Natural killer cell (primary cell): Measurements from ENCODE around the gene ARHGEF16. TPM values are rescaled to one million over a fixed set of nuclear protein-coding genes. Genes with fewer than 3 reads are reported as not detected.

Experiments
- ATAC-seq, 3 donors: fragments of 150-1000 bp in 2 of 3; fragments of 200-7000 bp in 1 of 3; cut with Tn5 transposase; 1 replicate in 1 of 3; 2 replicates in 2 of 3; pipeline ENCODE4 v1.10.0; 2021; ENCODE audit warnings: mild to moderate bottlenecking in 2 of 3, moderate library complexity in 2 of 3
- DNase-seq, 2 donors: peaks; one replicate each; pipeline versions ENCODE4 v3.0.0 to v3.0.0-alpha.2; 2013 to 2021; ENCODE audit warnings: mixed read lengths in 1 of 2
- H3K27ac ChIP-seq: one replicate; pipeline ENCODE4 v1.5.1; 2013; ENCODE audit warnings: mild to moderate bottlenecking, low read length
- H3K27me3 ChIP-seq: one replicate; pipeline ENCODE4 v1.6.1; 2013; ENCODE audit warnings: low read length; ENCODE audit not compliant: control insufficient read depth, insufficient read depth
- H3K36me3 ChIP-seq: one replicate; pipeline ENCODE4 v1.6.1; 2013; ENCODE audit warnings: low read length; ENCODE audit not compliant: control insufficient read depth, insufficient read depth
- H3K4me1 ChIP-seq: one replicate; pipeline ENCODE4 v1.6.1; 2013; ENCODE audit warnings: low read length; ENCODE audit not compliant: control insufficient read depth, insufficient read depth
- H3K4me3 ChIP-seq: one replicate; pipeline ENCODE4 v1.5.1; 2013; ENCODE audit warnings: low read length
- H3K9me3 ChIP-seq: one replicate; pipeline ENCODE4 v1.6.1; 2013; ENCODE audit warnings: low read length; ENCODE audit not compliant: control insufficient read depth, insufficient read depth
- H3K27ac Mint-ChIP-seq, 2 donors: one replicate each; pipeline ENCODE4 v1.8.0; 2022; ENCODE audit warnings: mild to moderate bottlenecking in 2 of 2, mixed read lengths in 2 of 2, moderate library complexity in 1 of 2
- H3K27me3 Mint-ChIP-seq, 2 donors: one replicate each; pipeline ENCODE4 v1.8.0; 2022; ENCODE audit warnings: low read depth in 2 of 2, mixed read lengths in 2 of 2
- H3K36me3 Mint-ChIP-seq: one replicate; pipeline ENCODE4 v1.8.0; 2022; ENCODE audit warnings: mixed read lengths
- H3K4me1 Mint-ChIP-seq, 2 donors: one replicate each; pipeline ENCODE4 v1.8.0; 2022; ENCODE audit warnings: mixed read lengths in 2 of 2
- H3K4me3 Mint-ChIP-seq: one replicate; pipeline ENCODE4 v1.8.0; 2022; ENCODE audit warnings: mild to moderate bottlenecking, moderate library complexity, mixed read lengths
- H3K9me3 Mint-ChIP-seq, 2 donors: one replicate each; pipeline ENCODE4 v1.8.0; 2022; ENCODE audit warnings: mixed read lengths in 2 of 2
- WGBS: methylation state at CpG from one replicate; pipeline ENCODE4 v1.1.7; 2013; ENCODE audit warnings: missing lambda C conversion rate; ENCODE audit not compliant: insufficient coverage; 5-methylcytosine and 5-hydroxymethylcytosine counted together
- intact Hi-C: fragments of 100-400 bp; cut with micrococcal nuclease; formaldehyde crosslinking; loops from one replicate; pipeline ENCODE4 v1.14.2; 2022
- total RNA-seq, 4 donors: library from RNA; stranded (reverse); fragments of 120-200 nt in 1 of 4; gene quantifications; one replicate each; pipeline versions ENCODE4 v1.2.3 to v1.2.4, GENCODE V29; 2013 to 2022
- TF ChIP-seq, protein P1 (sequence below): fragments of 200-600 bp; IDR thresholded peaks from one replicate; pipeline ENCODE4 v1.8.0; 2022; ENCODE audit warnings: antibody characterized with exemption

ARHGEF16 gene
- total RNA-seq, 3 donors from 2014 or later (not counting 1 experiment from before 2014, with no cell fraction given) = not detected

DNA sequence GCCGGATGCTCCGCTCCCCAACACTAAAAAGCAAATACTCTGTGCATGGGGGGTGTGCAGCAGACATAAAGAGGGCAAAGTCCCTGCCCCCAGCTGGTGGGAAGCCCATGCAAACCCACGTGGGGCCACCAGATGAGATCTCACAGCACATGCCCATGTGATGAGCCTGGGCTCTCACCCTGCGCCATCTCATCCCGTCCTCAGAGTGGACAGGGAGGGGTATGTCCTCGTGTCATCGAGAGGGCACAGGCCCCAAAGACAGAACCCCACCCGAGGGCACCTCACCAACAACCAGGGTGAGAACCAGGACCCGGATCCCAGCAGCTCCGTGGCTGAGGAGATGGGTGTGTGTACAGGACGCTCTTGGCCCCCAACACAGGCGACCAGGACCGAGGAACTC, 25.1 kb upstream of the ARHGEF16 start:
- Histone ChIP-seq H3K9me3 (no peaks in the 10 kb centered on the region), H3K36me3 (no peaks in the 10 kb centered on the region), H3K4me1 (peaks cover 4% of the 10 kb centered on the region), H3K27ac (no peak overlapping the region), H3K27me3 (peaks cover under 1% of the 10 kb centered on the region), H3K4me3 (no peak overlapping the region)
- no peaks in the 10 kb centered on the region for H3K9me3 Mint-ChIP-seq
- no peaks in the 10 kb centered on the region for H3K27me3 Mint-ChIP-seq
- 88% methylated on average over 13 of the region's 13 CpGs for WGBS
- no peaks in the 10 kb centered on the region for H3K4me1 Mint-ChIP-seq
- no peak for ATAC-seq
- no peak overlapping the region for H3K27ac Mint-ChIP-seq
- intact Hi-C loops = loop anchor here (10.0 kb wide), 1 partner anchor 1015 kb away; the partner anchor contains the start of gene PEX10
- H3K36me3 Mint-ChIP-seq = no peaks in the 10 kb centered on the region
- no peak for DNase-seq
- TF ChIP-seq, protein P1, sequence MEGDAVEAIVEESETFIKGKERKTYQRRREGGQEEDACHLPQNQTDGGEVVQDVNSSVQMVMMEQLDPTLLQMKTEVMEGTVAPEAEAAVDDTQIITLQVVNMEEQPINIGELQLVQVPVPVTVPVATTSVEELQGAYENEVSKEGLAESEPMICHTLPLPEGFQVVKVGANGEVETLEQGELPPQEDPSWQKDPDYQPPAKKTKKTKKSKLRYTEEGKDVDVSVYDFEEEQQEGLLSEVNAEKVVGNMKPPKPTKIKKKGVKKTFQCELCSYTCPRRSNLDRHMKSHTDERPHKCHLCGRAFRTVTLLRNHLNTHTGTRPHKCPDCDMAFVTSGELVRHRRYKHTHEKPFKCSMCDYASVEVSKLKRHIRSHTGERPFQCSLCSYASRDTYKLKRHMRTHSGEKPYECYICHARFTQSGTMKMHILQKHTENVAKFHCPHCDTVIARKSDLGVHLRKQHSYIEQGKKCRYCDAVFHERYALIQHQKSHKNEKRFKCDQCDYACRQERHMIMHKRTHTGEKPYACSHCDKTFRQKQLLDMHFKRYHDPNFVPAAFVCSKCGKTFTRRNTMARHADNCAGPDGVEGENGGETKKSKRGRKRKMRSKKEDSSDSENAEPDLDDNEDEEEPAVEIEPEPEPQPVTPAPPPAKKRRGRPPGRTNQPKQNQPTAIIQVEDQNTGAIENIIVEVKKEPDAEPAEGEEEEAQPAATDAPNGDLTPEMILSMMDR = no peak
- no peak overlapping the region for H3K4me3 Mint-ChIP-seq

DNA sequence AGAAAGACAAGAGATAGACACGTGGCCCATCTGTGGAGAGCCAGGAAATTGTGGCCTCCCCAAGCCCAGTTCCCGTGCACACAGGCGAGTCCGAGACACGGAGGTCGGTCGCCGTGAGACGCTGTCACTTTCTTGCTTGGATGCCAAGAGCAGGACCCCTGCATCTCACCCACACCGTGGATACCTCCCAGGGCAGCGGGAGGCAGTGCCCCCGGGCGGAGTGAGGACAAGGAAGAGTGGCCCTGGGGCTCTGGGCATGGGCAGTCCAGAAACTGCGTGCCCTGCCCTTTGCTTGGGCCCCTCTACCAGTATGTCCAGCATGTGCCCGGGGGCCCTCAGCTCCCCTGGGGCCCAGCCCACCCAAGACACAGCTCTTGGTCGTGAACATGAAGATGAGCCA, 24.7 kb upstream of the ARHGEF16 start:
- Mint-ChIP-seq H3K9me3 (no peaks in the 10 kb centered on the region), H3K27me3 (no peaks in the 10 kb centered on the region), H3K36me3 (no peaks in the 10 kb centered on the region), H3K27ac (no peak overlapping the region), H3K4me3 (no peak overlapping the region), H3K4me1 (no peaks in the 10 kb centered on the region)
- Histone ChIP-seq H3K4me3 (no peak overlapping the region), H3K9me3 (no peaks in the 10 kb centered on the region), H3K4me1 (peaks cover under 1% of the 10 kb centered on the region), H3K36me3 (no peaks in the 10 kb centered on the region), H3K27me3 (no peaks in the 10 kb centered on the region), H3K27ac (no peak overlapping the region)
- intact Hi-C loops = loop anchor here (10.0 kb wide), 1 partner anchor 1015 kb away; the partner anchor contains the start of gene PEX10
- DNase-seq = no peak
- 89% methylated on average over 16 of the region's 16 CpGs for WGBS
- no peak for ATAC-seq
- TF ChIP-seq, protein P1 = no peak

DNA sequence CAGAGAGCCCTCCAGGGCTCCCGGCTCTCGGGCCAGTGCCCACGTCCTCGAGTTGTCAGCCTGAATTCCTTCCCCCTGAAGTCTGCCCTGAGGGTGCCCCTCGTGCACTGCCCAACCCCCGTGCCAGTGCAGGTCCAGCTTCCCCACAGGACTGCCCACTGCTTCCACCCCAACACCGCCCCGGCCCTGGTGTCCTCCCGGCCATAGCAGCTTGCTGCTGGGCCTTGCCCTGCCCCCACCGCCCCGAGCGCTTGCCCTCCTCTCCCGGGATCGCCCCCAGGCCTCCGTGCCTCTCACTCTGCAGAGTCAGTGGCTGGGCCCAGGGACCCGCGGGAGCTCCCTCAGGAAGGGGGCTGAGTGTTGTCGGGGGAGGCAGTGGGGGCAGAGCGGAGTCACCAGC, 24.1 kb upstream of the ARHGEF16 start:
- DNase-seq (no peak), ATAC-seq (no peak)
- H3K27me3 Mint-ChIP-seq = no peaks in the 10 kb centered on the region
- Histone ChIP-seq H3K27ac (no peak overlapping the region), H3K4me1 (no peaks in the 10 kb centered on the region), H3K4me3 (no peak overlapping the region), H3K36me3 (no peaks in the 10 kb centered on the region), H3K9me3 (no peaks in the 10 kb centered on the region), H3K27me3 (no peaks in the 10 kb centered on the region)
- intact Hi-C loops = no loop called here
- no peak overlapping the region for H3K27ac Mint-ChIP-seq
- no peaks in the 10 kb centered on the region for H3K36me3 Mint-ChIP-seq
- H3K4me3 Mint-ChIP-seq = no peak overlapping the region
- H3K9me3 Mint-ChIP-seq = no peaks in the 10 kb centered on the region
- WGBS = 88% methylated on average over 19 of the region's 19 CpGs
- H3K4me1 Mint-ChIP-seq = no peaks in the 10 kb centered on the region
- TF ChIP-seq, protein P1 = no peak

DNA sequence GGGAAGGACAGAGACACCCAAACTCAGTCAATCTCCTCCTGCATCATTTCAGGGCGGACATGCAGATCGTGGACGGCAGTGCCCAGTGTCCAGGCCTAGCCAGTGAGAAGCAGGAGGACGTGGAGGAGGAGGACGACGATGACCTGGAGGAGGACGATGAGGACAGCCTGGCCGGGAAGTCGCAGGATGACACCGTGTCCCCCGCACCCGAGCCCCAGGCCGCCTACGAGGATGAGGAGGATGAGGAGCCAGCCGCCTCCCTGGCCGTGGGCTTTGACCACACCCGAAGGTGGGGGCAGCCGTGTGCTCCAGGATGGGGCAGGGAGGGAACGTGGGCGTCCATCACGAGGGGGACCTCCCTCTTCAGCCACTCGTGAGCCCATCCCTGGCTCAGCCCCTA, 23.6 kb upstream of the ARHGEF16 start:
- no peak overlapping the region for H3K27ac ChIP-seq
- H3K27me3 Mint-ChIP-seq = no peaks in the 10 kb centered on the region
- no peak for ATAC-seq
- no peaks in the 10 kb centered on the region for H3K4me1 Mint-ChIP-seq
- no peaks in the 10 kb centered on the region for H3K9me3 ChIP-seq
- WGBS = 93% methylated on average over 22 of the region's 22 CpGs
- H3K27me3 ChIP-seq = no peaks in the 10 kb centered on the region
- no peaks in the 10 kb centered on the region for H3K36me3 Mint-ChIP-seq
- TF ChIP-seq, protein P1 = no peak
- H3K4me1 ChIP-seq = no peaks in the 10 kb centered on the region
- H3K27ac Mint-ChIP-seq = no peak overlapping the region
- no peak overlapping the region for H3K4me3 ChIP-seq
- intact Hi-C loops = no loop called here
- no peak for DNase-seq
- H3K4me3 Mint-ChIP-seq = no peak overlapping the region
- no peaks in the 10 kb centered on the region for H3K9me3 Mint-ChIP-seq
- no peaks in the 10 kb centered on the region for H3K36me3 ChIP-seq
